HEK293T (cell line): ENCODE results near the gene SLC4A11.

Experiments used
- CTBP1 ChIP-seq: fragments of 450-650 bp; IDR thresholded peaks from 2 replicates; pipeline ENCODE4 v1.6.1; 2016; ENCODE audit warnings: borderline replicate concordance
- TARDBP ChIP-seq: fragments of 450-650 bp; IDR thresholded peaks from 2 replicates; pipeline ENCODE4 v1.6.1; 2016

DNA sequence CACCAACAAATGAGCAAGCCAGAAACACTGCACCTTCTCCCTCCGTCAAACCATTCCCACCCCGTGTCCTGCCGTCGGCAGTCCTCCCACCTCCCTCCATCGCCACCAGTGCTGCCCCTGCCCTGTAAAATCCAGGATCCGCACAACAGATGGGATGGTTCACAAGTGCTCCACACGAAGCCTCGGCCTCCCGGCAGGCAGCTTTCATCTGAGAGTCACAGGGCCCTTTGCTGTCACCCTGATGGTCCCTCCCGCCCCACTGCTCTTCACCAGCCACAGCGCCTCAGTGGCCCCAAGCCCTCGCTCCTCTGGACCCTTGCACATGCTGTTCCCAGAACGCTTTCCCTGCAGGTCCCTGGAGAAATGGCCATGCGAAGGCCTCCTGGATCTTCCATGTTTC is 12.1 kb downstream of the SLC4A11 start:
- TF ChIP-seq TARDBP (no peak), CTBP1 (no peak)
